Glutamatergic neuron (in vitro differentiated cells): Measurements from ENCODE around the gene FAM210A. TPM values are rescaled to one million over a fixed set of nuclear protein-coding genes. Genes with fewer than 3 reads are reported as not detected.

Experiments used
- DNase-seq: peaks from one replicate; pipeline ENCODE4 v3.0.0; 2022
- H3K27ac Mint-ChIP-seq: one replicate; pipeline ENCODE4 v1.8.0; 2020; ENCODE audit warnings: mild to moderate bottlenecking, mixed read lengths, inconsistent platforms; ENCODE audit not compliant: unreplicated experiment
- H3K27me3 Mint-ChIP-seq: one replicate; pipeline ENCODE4 v1.8.0; 2020; ENCODE audit warnings: mild to moderate bottlenecking, moderate library complexity, mixed read lengths, inconsistent platforms; ENCODE audit not compliant: unreplicated experiment
- H3K36me3 Mint-ChIP-seq: one replicate; pipeline ENCODE4 v1.8.0; 2020; ENCODE audit warnings: mild to moderate bottlenecking, mixed read lengths, inconsistent platforms; ENCODE audit not compliant: unreplicated experiment
- H3K4me1 Mint-ChIP-seq: one replicate; pipeline ENCODE4 v1.8.0; 2020; ENCODE audit warnings: mild to moderate bottlenecking, low read depth, mixed read lengths, inconsistent platforms; ENCODE audit not compliant: unreplicated experiment
- H3K4me3 Mint-ChIP-seq: one replicate; pipeline ENCODE4 v1.8.0; 2020; ENCODE audit warnings: mild to moderate bottlenecking, mixed read lengths, inconsistent platforms; ENCODE audit not compliant: unreplicated experiment
- H3K9me3 Mint-ChIP-seq: one replicate; pipeline ENCODE4 v1.8.0; 2020; ENCODE audit warnings: mild to moderate bottlenecking, moderate library complexity, mixed read lengths, inconsistent platforms; ENCODE audit not compliant: unreplicated experiment
- CTCF ChIP-seq: fragments of 200-600 bp; sonication (generic); IDR thresholded peaks from one replicate; pipeline ENCODE4 v1.5.0; 2021; ENCODE audit not compliant: partially characterized antibody, unreplicated experiment
- total RNA-seq: library from RNA; stranded (reverse); fragmentation: NEBNext Ultra II Directional; extraction: Animal tissue kit (Norgen Biotek cat#: 25700); gene quantifications from one replicate; pipeline ENCODE4 v1.2.1, GENCODE V29; 2021; ENCODE audit not compliant: unreplicated experiment

FAM210A gene
- total RNA-seq, 1 donor from 2014 or later = 7.9 TPM

GRCh38 chr18:13633700-13634099, 92.7 kb downstream of the FAM210A start:
- H3K4me1 Mint-ChIP-seq = peaks cover 5% of the 10 kb centered on the region
- DNase-seq = no peak
- H3K9me3 Mint-ChIP-seq = no peaks in the 10 kb centered on the region
- H3K27me3 Mint-ChIP-seq = no peaks in the 10 kb centered on the region
- no peak overlapping the region for H3K4me3 Mint-ChIP-seq
- H3K27ac Mint-ChIP-seq = no peak overlapping the region
- no peak for TF ChIP-seq CTCF
- no peaks in the 10 kb centered on the region for H3K36me3 Mint-ChIP-seq

- no peaks in the 10 kb centered on the region for H3K36me3 Mint-ChIP-seq
Measured at GRCh38 chr18:13630716-13631268, 95.6 kb downstream of the FAM210A start.

GRCh38 chr18:13629841-13630715, 96.3 kb downstream of the FAM210A start:
- Mint-ChIP-seq H3K4me3 (no peak overlapping the region), H3K9me3 (no peaks in the 10 kb centered on the region), H3K4me1 (peaks cover 7% of the 10 kb centered on the region), H3K27ac (no peak overlapping the region), H3K27me3 (no peaks in the 10 kb centered on the region), H3K36me3 (no peaks in the 10 kb centered on the region)
- peak; percentile 63 for DNase-seq
- peak; percentile 69 for TF ChIP-seq CTCF

More at GRCh38 chr18:13630716-13631268, 95.6 kb downstream of the FAM210A start:
- no peak for TF ChIP-seq CTCF
- no peak overlapping the region for H3K27ac Mint-ChIP-seq
- no peaks in the 10 kb centered on the region for H3K27me3 Mint-ChIP-seq
- H3K9me3 Mint-ChIP-seq = no peaks in the 10 kb centered on the region
- H3K4me1 Mint-ChIP-seq = peaks cover 7% of the 10 kb centered on the region
- no peak for DNase-seq
- H3K4me3 Mint-ChIP-seq = no peak overlapping the region

GRCh38 chr18:13628211-13628610, 98.1 kb downstream of the FAM210A start:
- Mint-ChIP-seq H3K9me3 (no peaks in the 10 kb centered on the region), H3K36me3 (no peaks in the 10 kb centered on the region), H3K4me3 (no peak overlapping the region), H3K27ac (no peak overlapping the region), H3K4me1 (peaks cover 7% of the 10 kb centered on the region), H3K27me3 (peaks cover 7% of the 10 kb centered on the region)
- TF ChIP-seq CTCF = no peak
- no peak for DNase-seq

- Mint-ChIP-seq H3K4me3 (no peak overlapping the region), H3K27me3 (peaks cover 10% of the 10 kb centered on the region), H3K36me3 (no peaks in the 10 kb centered on the region), H3K27ac (no peak overlapping the region), H3K4me1 (peaks cover 7% of the 10 kb centered on the region), H3K9me3 (peaks cover 3% of the 10 kb centered on the region)
- no peak for DNase-seq
- no peak for TF ChIP-seq CTCF
Measured at GRCh38 chr18:13627639-13628038, 98.7 kb downstream of the FAM210A start.
